ENCODE data around the gene STK33.

STK33 gene

GRCh38 chr11:8584082-8584481, 9.9 kb downstream of the STK33 start:
- ATAC-seq (ENCODE audit: insufficient read depth, low read depth): no peak
- no peak for DNase-seq
- Histone ChIP-seq H3K4me2 (ENCODE audit: insufficient read depth, low read length) (no peak overlapping the region), H3K27ac (ENCODE audit: low read length) (no peak overlapping the region), H3K9ac (ENCODE audit: low read depth, low read length) (no peak overlapping the region), H4K20me1 (ENCODE audit: insufficient read depth, low read length) (no peaks in the 10 kb centered on the region), H2AFZ (ENCODE audit: low read depth, low read length) (no peak overlapping the region), H3K79me2 (ENCODE audit: insufficient read depth, low read length) (no peaks in the 10 kb centered on the region), H3K4me3 (ENCODE audit: low read depth in 1 of 2, low read length in 2 of 2) (no peak overlapping the region), H3K27me3 (ENCODE audit: insufficient read depth, low read length, poor library complexity) (peaks cover 6% of the 10 kb centered on the region), H3K9me3 (ENCODE audit: insufficient read depth, low read length, severe bottlenecking) (no peaks in the 10 kb centered on the region), H3K36me3 (ENCODE audit: insufficient read depth, low read length) (no peaks in the 10 kb centered on the region), H3K4me1 (ENCODE audit: insufficient read depth, low read length) (no peaks in the 10 kb centered on the region)
- TF ChIP-seq CTCF (IDR thresholded peaks at IDR 0.05; ENCODE audit: borderline replicate concordance, extremely low read depth, low read length, poor library complexity, severe bottlenecking) (no peak), EZH2 (IDR thresholded peaks at IDR 0.05; ENCODE audit: borderline replicate concordance, low read depth, low read length, severe bottlenecking) (no peak)

GRCh38 chr11:8581300-8581699, 12.7 kb downstream of the STK33 start:
- Histone ChIP-seq H3K79me2 (ENCODE audit: insufficient read depth, low read length) (no peaks in the 10 kb centered on the region), H3K4me2 (ENCODE audit: insufficient read depth, low read length) (no peak overlapping the region), H2AFZ (ENCODE audit: low read depth, low read length) (no peak overlapping the region), H4K20me1 (ENCODE audit: insufficient read depth, low read length) (no peaks in the 10 kb centered on the region), H3K27me3 (ENCODE audit: insufficient read depth, low read length, poor library complexity) (no peaks in the 10 kb centered on the region), H3K4me1 (ENCODE audit: insufficient read depth, low read length) (no peaks in the 10 kb centered on the region), H3K4me3 (ENCODE audit: low read depth in 1 of 2, low read length in 2 of 2) (no peak overlapping the region), H3K9me3 (ENCODE audit: insufficient read depth, low read length, severe bottlenecking) (no peaks in the 10 kb centered on the region), H3K36me3 (ENCODE audit: insufficient read depth, low read length) (no peaks in the 10 kb centered on the region), H3K9ac (ENCODE audit: low read depth, low read length) (no peak overlapping the region), H3K27ac (ENCODE audit: low read length) (no peak overlapping the region)
- no peak for TF ChIP-seq EZH2 (IDR thresholded peaks at IDR 0.05; ENCODE audit: borderline replicate concordance, low read depth, low read length, severe bottlenecking)
- TF ChIP-seq CTCF (IDR thresholded peaks at IDR 0.05; ENCODE audit: borderline replicate concordance, extremely low read depth, low read length, poor library complexity, severe bottlenecking): no peak
- ATAC-seq (ENCODE audit: insufficient read depth, low read depth): no peak
- no peak for DNase-seq

- no peak overlapping the region for H3K9ac ChIP-seq (ENCODE audit: low read depth, low read length)
- H3K27ac ChIP-seq (ENCODE audit: low read length): no peak overlapping the region
- no peaks in the 10 kb centered on the region for H4K20me1 ChIP-seq (ENCODE audit: insufficient read depth, low read length)
- H3K4me1 ChIP-seq (ENCODE audit: insufficient read depth, low read length): no peaks in the 10 kb centered on the region
- H3K27me3 ChIP-seq (ENCODE audit: insufficient read depth, low read length, poor library complexity): no peaks in the 10 kb centered on the region
- H3K4me2 ChIP-seq (ENCODE audit: insufficient read depth, low read length): no peak overlapping the region
- no peak overlapping the region for H3K4me3 ChIP-seq (ENCODE audit: low read depth in 1 of 2, low read length in 2 of 2)
- H2AFZ ChIP-seq (ENCODE audit: low read depth, low read length): no peak overlapping the region
- ATAC-seq (ENCODE audit: insufficient read depth, low read depth) (no peak), DNase-seq (no peak)
- H3K36me3 ChIP-seq (ENCODE audit: insufficient read depth, low read length): no peaks in the 10 kb centered on the region
- H3K9me3 ChIP-seq (ENCODE audit: insufficient read depth, low read length, severe bottlenecking): no peaks in the 10 kb centered on the region
- TF ChIP-seq EZH2 (IDR thresholded peaks at IDR 0.05; ENCODE audit: borderline replicate concordance, low read depth, low read length, severe bottlenecking) (no peak), CTCF (IDR thresholded peaks at IDR 0.05; ENCODE audit: borderline replicate concordance, extremely low read depth, low read length, poor library complexity, severe bottlenecking) (no peak)
- no peaks in the 10 kb centered on the region for H3K79me2 ChIP-seq (ENCODE audit: insufficient read depth, low read length)
Observed at GRCh38 chr11:8577791-8578581, 16.0 kb downstream of the STK33 start.
